ENCODE measurements around the gene INAFM1.

GRCh38 chr19:47310323-47310722, 35.6 kb downstream of the INAFM1 start:
- TF ChIP-seq CTCF (IDR thresholded peaks at IDR 0.05) (no peak), POLR2A (IDR thresholded peaks at IDR 0.05) (no peak)

Measured in lower leg skin (tissue), 3 donors.